IMR-90 (cell line): Measurements from ENCODE around the gene BEGAIN. TPM values are rescaled to one million over a fixed set of nuclear protein-coding genes. Genes with fewer than 3 reads are reported as not detected.
A peak's percentile ranks its signal among the peaks of the same experiment; 100 is the strongest.

Experiments
- ATAC-seq: fragments of 200-7000 bp; cut with Tn5 transposase; 2 replicates; pipeline ENCODE4 v1.9.1; 2020; ENCODE audit warnings: low read depth, mild to moderate bottlenecking, moderate library complexity
- Bru-seq: library from RNA; stranded (reverse); fragments of 400-500 nt; gene quantifications from one replicate; lab custom pipeline; 2021; lab: Mats Ljungman, UMichigan
- BruChase-seq, 2 experiments: library from RNA; stranded (reverse); fragments of 400-500 nt; gene quantifications; one replicate each; lab custom pipeline; 2021; lab: Mats Ljungman, UMichigan
- BruUV-seq: library from RNA; stranded (reverse); fragments of 400-500 nt; replicated peaks from 2 replicates; lab custom pipeline; 2021; lab: Mats Ljungman, UMichigan
- CTCF ChIA-PET: fragments of 300-600 bp; formaldehyde crosslinking; extraction: SDS; loops from one replicate; lab custom pipeline; 2021; ENCODE audit warnings: antibody characterized with exemption; lab: Yijun Ruan, JAX
- POLR2A ChIA-PET: fragments of 300-600 bp; sonication (Branson Sonifier 250); formaldehyde crosslinking; loops from one replicate; lab custom pipeline; 2022; ENCODE audit warnings: antibody characterized with exemption; ENCODE audit not compliant: unreplicated experiment; lab: Charles Lee
- DNase-seq: peaks from one replicate; pipeline ENCODE4 v3.0.0; 2013
- H2AFZ ChIP-seq: replicated peaks from 2 replicates; pipeline ENCODE3; 2013; ENCODE audit warnings: low read length, mild to moderate bottlenecking; ENCODE audit not compliant: poor library complexity
- H2AK5ac ChIP-seq: 2 replicates; pipeline ENCODE4 v1.6.1; 2013; ENCODE audit warnings: low read depth, low read length, inconsistent platforms
- H2AK9ac ChIP-seq: replicated peaks from 2 replicates; pipeline ENCODE3; 2013; ENCODE audit warnings: mild to moderate bottlenecking, low read depth, low read length, moderate library complexity; ENCODE audit not compliant: poor library complexity
- H2BK120ac ChIP-seq: 2 replicates; pipeline ENCODE4 v1.6.1; 2013; ENCODE audit warnings: low read depth, low read length, inconsistent platforms
- H2BK15ac ChIP-seq: 3 replicates; pipeline ENCODE4 v1.6.1; 2013; ENCODE audit warnings: low read depth, low read length, inconsistent platforms
- H2BK20ac ChIP-seq: 2 replicates; pipeline ENCODE4 v1.6.1; 2013; ENCODE audit warnings: low read depth, mild to moderate bottlenecking, inconsistent platforms, low read length, moderate library complexity
- H2BK5ac ChIP-seq: 2 replicates; pipeline ENCODE4 v1.6.1; 2013; ENCODE audit warnings: mild to moderate bottlenecking, low read depth, low read length, inconsistent platforms; ENCODE audit not compliant: poor library complexity, severe bottlenecking
- H3K14ac ChIP-seq: replicated peaks from 2 replicates; pipeline ENCODE4 v1.6.1; 2013; ENCODE audit warnings: low read depth, low read length, inconsistent platforms
- H3K18ac ChIP-seq: 2 replicates; pipeline ENCODE4 v1.6.1; 2013; ENCODE audit warnings: low read depth, low read length, control low read depth
- H3K23ac ChIP-seq: 2 replicates; pipeline ENCODE4 v1.6.1; 2013; ENCODE audit warnings: low read depth, low read length, inconsistent platforms
- H3K27ac ChIP-seq: 2 replicates; pipeline ENCODE4 v1.5.1; 2013; ENCODE audit warnings: mild to moderate bottlenecking, control low read depth, low read length; ENCODE audit not compliant: insufficient read depth
- H3K27me3 ChIP-seq: 2 replicates; pipeline ENCODE4 v1.6.1; 2013; ENCODE audit warnings: low read length; ENCODE audit not compliant: control insufficient read depth, insufficient read depth
- H3K36me3 ChIP-seq: 2 replicates; pipeline ENCODE4 v1.6.1; 2013; ENCODE audit warnings: low read length, mixed read lengths; ENCODE audit not compliant: control insufficient read depth, insufficient read depth
- H3K4ac ChIP-seq: 2 replicates; pipeline ENCODE4 v1.6.1; 2013; ENCODE audit warnings: low read depth, low read length, inconsistent platforms
- H3K4me1 ChIP-seq: 2 replicates; pipeline ENCODE4 v1.6.1; 2013; ENCODE audit warnings: low read length, mixed read lengths; ENCODE audit not compliant: control insufficient read depth, insufficient read depth
- H3K4me2 ChIP-seq: 2 replicates; pipeline ENCODE4 v1.6.1; 2013; ENCODE audit warnings: low read depth, mild to moderate bottlenecking, control low read depth, low read length, moderate library complexity
- H3K4me3 ChIP-seq: 2 replicates; pipeline ENCODE4 v1.5.1; 2013; ENCODE audit warnings: low read depth, mild to moderate bottlenecking, control low read depth, low read length, moderate library complexity; ENCODE audit not compliant: insufficient read depth
- H3K56ac ChIP-seq: 2 replicates; pipeline ENCODE4 v1.6.1; 2013; ENCODE audit warnings: low read length, inconsistent platforms; ENCODE audit not compliant: insufficient read depth; ENCODE audit errors: extremely low read depth
- H3K79me1 ChIP-seq, 2 experiments: 2 replicates each; pipeline ENCODE4 v1.6.1; 2013; ENCODE audit warnings: low read length in 2 of 2, inconsistent platforms in 1 of 2, low read depth in 1 of 2
- H3K9ac ChIP-seq: 2 replicates; pipeline ENCODE4 v1.6.1; 2013; ENCODE audit warnings: low read depth, low read length, control low read depth
- H3K9me1 ChIP-seq: 2 replicates; pipeline ENCODE4 v1.6.1; 2013; ENCODE audit warnings: low read length, inconsistent platforms; ENCODE audit not compliant: insufficient read depth
- H3K9me3 ChIP-seq: 2 replicates; pipeline ENCODE4 v1.6.1; 2013; ENCODE audit warnings: low read length; ENCODE audit not compliant: control insufficient read depth, insufficient read depth
- H4K20me1 ChIP-seq: 2 replicates; pipeline ENCODE4 v1.6.1; 2013; ENCODE audit warnings: low read length, inconsistent platforms; ENCODE audit not compliant: insufficient read depth
- H4K5ac ChIP-seq: 2 replicates; pipeline ENCODE4 v1.6.1; 2013; ENCODE audit warnings: mild to moderate bottlenecking, low read depth, low read length, control low read depth
- H4K8ac ChIP-seq, 2 experiments: 2 replicates each; pipeline ENCODE4 v1.6.1; 2013; ENCODE audit warnings: low read depth in 2 of 2, low read length in 2 of 2, control low read depth in 1 of 2, inconsistent platforms in 1 of 2
- H4K91ac ChIP-seq: 2 replicates; pipeline ENCODE4 v1.6.1; 2013; ENCODE audit warnings: low read depth, low read length, inconsistent platforms; ENCODE audit not compliant: insufficient read depth
- CEBPB ChIP-seq: IDR thresholded peaks from 2 replicates; pipeline ENCODE4 v1.6.1; 2012; ENCODE audit warnings: low read depth, low read length, improper control_type of control experiment
- MAFK ChIP-seq: IDR thresholded peaks from 2 replicates; pipeline ENCODE4 v1.6.1; 2012; ENCODE audit warnings: low read depth, low read length, improper control_type of control experiment
- WGBS, 2 experiments: methylation state at CpG; one replicate each; pipeline versions ENCODE4 v1.1.5 to v1.1.7; 2013; ENCODE audit warnings: missing lambda C conversion rate in 2 of 2; ENCODE audit not compliant: insufficient read length in 1 of 2; ENCODE audit errors: extremely low coverage in 2 of 2; 5-methylcytosine and 5-hydroxymethylcytosine counted together
- dilution Hi-C: fragments of 300-500 bp; cut with HindIII; formaldehyde crosslinking; loops from one replicate; pipeline ENCODE4 v1.14.3; 2018; ENCODE audit warnings: low sequenced_read_pairs; ENCODE audit not compliant: unreplicated experiment
- in situ Hi-C: fragments of 300-500 bp; cut with MboI; formaldehyde crosslinking; loops from 3 replicates; pipeline ENCODE4 v1.14.3; 2019; ENCODE audit warnings: low sequenced_read_pairs, inconsistent platforms, mixed read lengths
- intact Hi-C: fragments of 100-400 bp; cut with micrococcal nuclease; formaldehyde crosslinking; loops from 2 replicates; pipeline ENCODE4 v1.10.0; 2022
- long read RNA-seq: library from polyadenylated mRNA; unstranded; transcript quantifications from one replicate; pipeline ENCODE4 v2.0.0, GENCODE V29; 2021; ENCODE audit not compliant: unreplicated experiment
- polyA plus RNA-seq, 3 experiments: library from polyadenylated mRNA; depleted of rRNA; stranded (reverse); fragments of >200 nt; gene quantifications; 2 replicates each; pipeline ENCODE4 v1.2.3, GENCODE V29; 2012; ENCODE audit warnings: low replicate concordance in 1 of 3
- total RNA-seq: library from RNA; depleted of rRNA; stranded (reverse); fragments of >200 nt; gene quantifications from 2 replicates; pipeline ENCODE4 v1.2.3, GENCODE V29; 2012; rRNA removed

The BEGAIN gene
- total RNA-seq (0.18 and 0.28 TPM in 2 replicates), polyA plus RNA-seq (2012; rRNA removed) (0.99 and 1.2 TPM in 2 replicates), Bru-seq, nascent RNA (percentile 17 among the genes with signal in this experiment), BruChase-seq, experiment 1, labeled RNA remaining after a 6-hour chase (percentile 18 among the genes with signal in this experiment), BruChase-seq, experiment 2, labeled RNA remaining after a 2-hour chase (percentile 26 among the genes with signal in this experiment)
- polyA plus RNA-seq (2012; cell fraction: cytosol; rRNA removed), result 1.5 and 1.6 TPM in 2 replicates
- polyA plus RNA-seq (2012; cell fraction: nucleus; rRNA removed; ENCODE audit: low replicate concordance), result 4.0 and 6.6 TPM in 2 replicates
- long read RNA-seq, result 0 reads

- H3K36me3 ChIP-seq, result no peaks in the 10 kb centered on the region
Observed at GRCh38 chr14:100587086-100587762, at the start of gene BEGAIN. Gene BEGAIN (minus strand): TSS chr14:100587417. CDS start chr14:100587290, 127 bp downstream.

More at GRCh38 chr14:100587086-100587762, at the start of gene BEGAIN:
- WGBS, 2 experiments, result 2% methylated on average over 31 of the region's 90 CpGs; no CpG with 5 or more reads in 1 of the 2 experiments
- Histone ChIP-seq H3K4ac (no peak within 1 kb of the TSS), H3K9ac (no peak within 1 kb of the TSS), H3K56ac (no peak within 1 kb of the TSS), H2BK5ac (no peak within 1 kb of the TSS), H3K9me1 (no peaks in the 10 kb centered on the region), H4K20me1 (no peaks in the 10 kb centered on the region), H3K23ac (no peak within 1 kb of the TSS), H2BK15ac (no peak within 1 kb of the TSS), H3K79me1 (no peaks in the 10 kb centered on the region), H3K4me1 (no peaks in the 10 kb centered on the region), H3K4me3 (peak within 1 kb of the TSS; percentile 32), H4K5ac (no peak within 1 kb of the TSS), H4K8ac (no peak within 1 kb of the TSS), H3K9me3 (no peaks in the 10 kb centered on the region), H3K27ac (no peak within 1 kb of the TSS), H2AK9ac (no peak within 1 kb of the TSS), H2AFZ (peak within 1 kb of the TSS; percentile 86), H3K18ac (no peak within 1 kb of the TSS), H2BK20ac (no peak within 1 kb of the TSS), H2AK5ac (no peak within 1 kb of the TSS), H3K27me3 (peaks cover 65% of the 10 kb centered on the region), H2BK120ac (no peak within 1 kb of the TSS), H3K4me2 (peak within 1 kb of the TSS; percentile 49; the same call in 1 of the 2 replicates), H4K91ac (no peak within 1 kb of the TSS), H3K14ac (no peak within 1 kb of the TSS)
- ATAC-seq (peak; percentile 68), DNase-seq (no peak)
- in situ Hi-C loops, result no loop called here
- dilution Hi-C loops, result no loop called here
- CTCF ChIA-PET, result no interaction called here
- BruUV-seq, result no TSS peak
- intact Hi-C loops, result no loop called here
- TF ChIP-seq CEBPB (no peak), MAFK (no peak)
- POLR2A ChIA-PET, result no interaction called here
